HG02642 (cell line): ENCODE data around the gene HBEGF.

Source experiments
- ATAC-seq: cut with Tn5 transposase; IDR thresholded peaks from one replicate; pipeline ENCODE4 v1.9.1; 2021; ENCODE audit warnings: mild to moderate bottlenecking; ENCODE audit not compliant: unreplicated experiment, poor library complexity

The HBEGF gene

GRCh38 chr5:140346348-140347221, at the start of gene HBEGF:
TSS of gene HBEGF (minus strand) at chr5:140346603. CDS start at chr5:140346328, 275 bp downstream.
- ATAC-seq: peak; percentile 74

GRCh38 chr5:140393738-140394137, 47.3 kb upstream of the HBEGF start:
- ATAC-seq: no peak

- ATAC-seq: no peak
These were observed 45.3 kb upstream of the HBEGF start for GRCh38 chr5:140391732-140392131.

GRCh38 chr5:140391312-140391711, 44.9 kb upstream of the HBEGF start:
- no peak for ATAC-seq

GRCh38 chr5:140388052-140388451, 41.6 kb upstream of the HBEGF start:
- no peak for ATAC-seq

GRCh38 chr5:140383300-140383699, 36.9 kb upstream of the HBEGF start:
- ATAC-seq: no peak

GRCh38 chr5:140382866-140383265, 36.5 kb upstream of the HBEGF start:
- ATAC-seq: no peak

- ATAC-seq: no peak
These were observed 35.6 kb upstream of the HBEGF start for GRCh38 chr5:140381972-140382371.

GRCh38 chr5:140381351-140381750, 34.9 kb upstream of the HBEGF start:
- no peak for ATAC-seq

GRCh38 chr5:140372971-140373487, 26.6 kb upstream of the HBEGF start:
- no peak for ATAC-seq

- ATAC-seq: no peak
These were observed 25.2 kb upstream of the HBEGF start for GRCh38 chr5:140371356-140372151.

GRCh38 chr5:140367256-140368013, 21.0 kb upstream of the HBEGF start:
- ATAC-seq: no peak

GRCh38 chr5:140366589-140367255, 20.3 kb upstream of the HBEGF start:
- no peak for ATAC-seq

- ATAC-seq: no peak
These were observed 19.5 kb upstream of the HBEGF start for GRCh38 chr5:140365941-140366340.

- no peak for ATAC-seq
These were observed 18.9 kb upstream of the HBEGF start for GRCh38 chr5:140365282-140365681.

GRCh38 chr5:140364472-140364765, 18.0 kb upstream of the HBEGF start:
- ATAC-seq: no peak

GRCh38 chr5:140363631-140364471, 17.4 kb upstream of the HBEGF start:
- ATAC-seq: no peak

- ATAC-seq: peak; percentile 91
These were observed 16.6 kb upstream of the HBEGF start for GRCh38 chr5:140362875-140363630.
